Nephron progenitor cell (in vitro differentiated cells): ENCODE results near the gene KCNB1.

Source experiments
- DNase-seq: peaks from one replicate; pipeline ENCODE4 v3.0.0; 2021
- H3K27ac Mint-ChIP-seq: 2 replicates; pipeline ENCODE4 v1.8.0; 2021; ENCODE audit warnings: mild to moderate bottlenecking, moderate library complexity, mixed read lengths
- H3K27me3 Mint-ChIP-seq: 2 replicates; pipeline ENCODE4 v1.8.0; 2021; ENCODE audit warnings: mild to moderate bottlenecking, low read depth, mixed read lengths; ENCODE audit not compliant: poor library complexity
- H3K36me3 Mint-ChIP-seq: 2 replicates; pipeline ENCODE4 v1.8.0; 2021; ENCODE audit warnings: low read depth, mixed read lengths
- H3K4me1 Mint-ChIP-seq: 2 replicates; pipeline ENCODE4 v1.8.0; 2021; ENCODE audit warnings: mixed read lengths
- H3K4me3 Mint-ChIP-seq: 2 replicates; pipeline ENCODE4 v1.8.0; 2021; ENCODE audit warnings: mild to moderate bottlenecking, moderate library complexity, mixed read lengths
- H3K9me3 Mint-ChIP-seq: 2 replicates; pipeline ENCODE4 v1.8.0; 2021; ENCODE audit warnings: mild to moderate bottlenecking, moderate library complexity, mixed read lengths
- CTCF ChIP-seq: fragments of 200-600 bp; sonication (generic); IDR thresholded peaks from 2 replicates; pipeline ENCODE4 v1.5.0; 2021; ENCODE audit warnings: antibody characterized with exemption

The KCNB1 gene

DNA sequence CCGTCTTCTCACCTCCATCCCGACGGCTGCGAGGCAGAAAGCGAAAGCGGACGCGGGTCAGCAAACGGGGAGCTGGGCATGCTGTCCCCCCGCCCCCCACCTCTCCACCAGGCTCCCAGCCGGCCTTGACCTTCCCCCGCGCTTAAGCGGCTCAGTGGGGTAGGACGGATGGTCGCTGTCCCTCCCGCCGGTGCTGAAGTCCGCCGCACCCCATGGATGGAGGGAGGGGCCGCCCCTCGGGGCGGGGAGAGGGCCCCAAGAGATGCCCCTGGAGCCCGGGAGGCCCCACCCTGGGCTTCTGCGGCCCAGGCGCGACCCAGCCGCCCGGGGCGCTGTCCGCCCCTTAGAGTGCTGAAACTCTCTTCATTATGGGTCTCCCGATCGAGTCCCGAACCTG is at the start of gene KCNB1:
TSS of gene KCNB1 (minus strand) at position 48 of the 397 bp plus-strand sequence. CDS start 188 bp downstream, outside the sequence.
- no peaks in the 10 kb centered on the region for H3K9me3 Mint-ChIP-seq
- peak; percentile 96 for DNase-seq
- no peak for TF ChIP-seq CTCF
- peaks cover 27% of the 10 kb centered on the region for H3K4me1 Mint-ChIP-seq
- no peak within 1 kb of the TSS for H3K27ac Mint-ChIP-seq
- peaks cover 92% of the 10 kb centered on the region for H3K27me3 Mint-ChIP-seq
- H3K4me3 Mint-ChIP-seq: peak within 1 kb of the TSS; percentile 72
- no peaks in the 10 kb centered on the region for H3K36me3 Mint-ChIP-seq

- TF ChIP-seq CTCF: no peak
- DNase-seq: no peak
- Mint-ChIP-seq H3K36me3 (peaks cover 35% of the 10 kb centered on the region), H3K4me3 (no peak overlapping the region), H3K4me1 (no peaks in the 10 kb centered on the region), H3K27me3 (peaks cover 6% of the 10 kb centered on the region), H3K9me3 (peaks cover 5% of the 10 kb centered on the region), H3K27ac (no peak overlapping the region)
Measured at GRCh38 chr20:49529470-49529869, 47.0 kb upstream of the KCNB1 start.

DNA sequence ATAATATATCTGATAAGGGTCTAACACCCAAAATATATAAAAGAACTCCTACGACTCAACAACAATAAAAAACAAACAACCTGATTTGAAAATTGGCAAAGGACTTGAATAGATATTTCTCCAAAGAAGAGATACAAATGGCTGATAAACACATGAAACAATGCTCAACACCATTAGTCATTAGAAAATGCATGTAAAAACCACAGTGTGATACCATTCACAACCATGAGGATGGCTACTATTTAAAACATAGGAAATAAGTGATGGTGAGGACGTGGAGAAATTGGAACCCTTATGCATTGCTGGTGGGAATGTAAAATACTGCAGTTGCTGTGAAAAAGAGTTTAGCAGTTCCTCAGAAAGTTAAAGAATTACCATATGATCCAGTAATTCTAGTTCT is 44.1 kb upstream of the KCNB1 start:
- Mint-ChIP-seq H3K36me3 (peaks cover 63% of the 10 kb centered on the region), H3K4me3 (no peak overlapping the region), H3K27ac (no peak overlapping the region), H3K27me3 (peaks cover 10% of the 10 kb centered on the region), H3K4me1 (no peaks in the 10 kb centered on the region), H3K9me3 (peaks cover 6% of the 10 kb centered on the region)
- DNase-seq: no peak
- TF ChIP-seq CTCF: no peak

- no peak for TF ChIP-seq CTCF
- Mint-ChIP-seq H3K27me3 (peaks cover 10% of the 10 kb centered on the region), H3K36me3 (peaks cover 65% of the 10 kb centered on the region), H3K27ac (no peak overlapping the region), H3K9me3 (peaks cover 6% of the 10 kb centered on the region), H3K4me1 (no peaks in the 10 kb centered on the region), H3K4me3 (no peak overlapping the region)
- DNase-seq: no peak
Measured at GRCh38 chr20:49526056-49526455, 43.6 kb upstream of the KCNB1 start.

DNA sequence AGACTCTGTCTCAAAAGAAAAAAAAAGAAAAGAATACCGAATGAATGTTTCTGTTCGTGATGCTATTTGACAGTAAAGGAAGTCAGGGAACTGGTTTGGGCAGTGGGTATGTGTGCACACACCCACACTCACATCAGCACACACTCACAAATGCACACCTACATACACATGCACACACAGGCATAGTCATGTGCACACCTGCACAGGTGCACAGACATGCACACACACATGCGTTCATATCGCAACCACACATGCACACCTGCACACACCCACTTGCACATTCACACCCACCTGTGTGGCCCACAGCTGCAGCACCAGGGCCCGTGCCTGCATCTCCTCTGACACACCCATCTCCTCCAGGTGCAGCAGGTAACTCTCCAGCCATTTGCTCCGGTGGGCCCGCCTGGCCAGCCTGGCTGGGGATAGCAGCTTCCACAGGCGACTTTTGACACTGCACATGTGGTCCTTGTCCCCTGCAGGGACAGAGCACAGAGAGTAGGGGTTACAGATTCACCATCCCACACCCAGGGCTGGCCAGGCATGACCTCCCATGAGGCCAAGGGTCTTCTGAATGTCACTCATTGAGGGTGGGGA is 41.4 kb upstream of the KCNB1 start:
- peaks cover 13% of the 10 kb centered on the region for H3K27me3 Mint-ChIP-seq

More for the DNA sequence above, 41.4 kb upstream of the KCNB1 start:
- peaks cover 9% of the 10 kb centered on the region for H3K4me1 Mint-ChIP-seq
- H3K27ac Mint-ChIP-seq: no peak overlapping the region
- no peak overlapping the region for H3K4me3 Mint-ChIP-seq
- H3K36me3 Mint-ChIP-seq: peaks cover 54% of the 10 kb centered on the region
- no peak for DNase-seq
- peaks cover 6% of the 10 kb centered on the region for H3K9me3 Mint-ChIP-seq
- TF ChIP-seq CTCF: no peak
